ENCODE data around the gene DNAJA4. TPM values are rescaled to one million over a fixed set of nuclear protein-coding genes. Genes with fewer than 3 reads are reported as not detected.

The DNAJA4 gene
- total RNA-seq, 1 experiment from 2014 or later: not detected

DNA sequence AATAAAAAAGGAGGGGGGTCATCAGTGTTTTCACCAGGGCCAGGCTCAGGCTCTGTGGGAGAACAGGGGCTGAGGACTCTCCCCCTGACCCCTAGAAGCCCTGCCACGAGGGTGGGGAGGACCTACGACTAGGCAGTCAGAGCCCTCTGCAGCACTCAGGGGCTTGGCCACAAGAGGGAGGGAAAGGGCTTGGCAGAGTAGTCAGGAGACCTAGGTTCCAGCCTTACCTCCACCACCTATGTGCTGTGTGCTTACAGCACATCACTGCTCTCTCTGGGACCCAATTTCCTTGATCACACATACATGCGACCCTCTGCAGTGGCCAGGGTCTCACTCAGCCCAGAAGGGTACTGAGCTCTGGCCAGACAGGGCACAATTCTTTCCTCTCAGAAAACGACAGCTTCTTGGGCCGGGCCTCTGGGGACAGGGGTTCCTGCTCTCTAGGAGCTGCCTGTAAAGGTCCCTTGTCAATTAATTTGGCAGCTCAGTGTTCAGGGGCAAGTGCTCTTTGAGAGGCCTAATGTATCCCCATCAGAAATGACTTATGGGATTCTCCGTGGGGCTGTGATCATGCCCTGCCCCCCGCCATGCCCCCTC, 51.4 kb downstream of the DNAJA4 start:
- no peak for DNase-seq (ENCODE audit: low spot score)

DNA sequence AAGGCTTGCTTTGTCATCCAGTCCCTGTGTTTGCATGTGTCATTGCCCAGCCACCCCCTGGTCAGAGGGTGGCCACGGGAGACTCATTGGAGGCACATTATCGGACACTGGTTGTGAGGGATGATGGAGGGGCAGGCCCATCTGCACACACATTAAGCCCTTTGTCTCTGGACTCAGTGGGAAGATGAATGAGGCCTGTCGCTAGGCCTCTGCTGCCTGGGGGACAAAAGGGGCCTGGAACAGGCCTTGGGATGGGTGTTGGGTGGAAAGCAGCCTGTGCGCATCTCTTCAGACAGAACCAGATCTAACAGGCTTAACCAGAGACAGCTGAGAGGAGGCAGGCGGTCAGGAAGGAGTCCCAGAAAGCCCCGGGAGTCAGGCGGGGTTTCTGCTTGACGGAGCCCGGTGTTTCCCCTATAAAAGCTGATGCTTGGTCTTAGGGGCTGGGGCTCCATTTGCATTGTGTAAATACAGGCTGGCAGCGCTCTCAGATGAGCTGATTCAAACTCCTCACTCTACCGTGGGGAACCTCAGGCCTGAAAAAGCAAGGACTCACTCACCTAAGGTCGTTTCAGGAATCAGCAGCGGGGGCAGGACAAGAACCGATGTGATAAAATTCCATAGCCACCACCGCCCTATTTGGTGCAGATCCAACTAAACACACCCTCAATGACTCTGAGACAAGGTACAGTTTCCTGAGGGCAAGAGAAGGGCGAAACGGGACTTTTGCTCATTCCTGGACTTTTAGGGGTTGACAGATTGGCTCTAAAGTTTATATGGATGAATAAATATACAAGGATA, 52.1 kb downstream of the DNAJA4 start:
- DNase-seq (ENCODE audit: low spot score): no peak

DNA sequence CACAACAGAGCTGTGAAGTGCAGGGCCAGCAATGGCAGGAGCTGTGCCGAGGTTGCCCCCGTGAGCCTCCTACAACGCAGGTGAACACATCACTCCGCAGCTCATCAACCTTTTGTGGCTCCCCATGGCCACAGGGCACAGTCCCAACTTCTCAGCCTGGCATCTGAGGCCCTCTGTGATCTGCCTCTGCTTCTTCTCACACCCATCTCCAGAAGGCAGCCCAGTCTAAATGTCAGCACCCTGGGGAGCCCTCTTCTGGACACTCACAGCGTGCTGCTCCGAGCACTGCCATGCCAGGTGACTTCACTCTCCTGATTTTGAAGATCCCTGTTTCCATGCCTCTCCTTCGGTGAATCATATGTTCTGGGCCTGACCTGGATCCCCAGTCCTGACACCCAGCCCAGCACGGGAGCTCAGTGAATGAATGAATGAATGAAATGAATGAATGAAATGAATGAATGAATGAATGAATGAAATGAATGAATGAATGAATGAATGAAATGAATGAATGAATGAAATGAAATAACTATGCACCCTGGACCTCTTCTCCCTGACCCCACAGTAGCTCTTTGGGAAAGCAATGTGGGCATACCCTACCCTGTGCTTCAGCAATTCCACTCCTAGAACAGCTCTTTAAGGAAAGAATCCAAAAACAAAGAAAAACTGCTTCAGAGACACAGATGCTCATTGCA, 52.9 kb downstream of the DNAJA4 start:
- no peak for DNase-seq (ENCODE audit: low spot score)

DNA sequence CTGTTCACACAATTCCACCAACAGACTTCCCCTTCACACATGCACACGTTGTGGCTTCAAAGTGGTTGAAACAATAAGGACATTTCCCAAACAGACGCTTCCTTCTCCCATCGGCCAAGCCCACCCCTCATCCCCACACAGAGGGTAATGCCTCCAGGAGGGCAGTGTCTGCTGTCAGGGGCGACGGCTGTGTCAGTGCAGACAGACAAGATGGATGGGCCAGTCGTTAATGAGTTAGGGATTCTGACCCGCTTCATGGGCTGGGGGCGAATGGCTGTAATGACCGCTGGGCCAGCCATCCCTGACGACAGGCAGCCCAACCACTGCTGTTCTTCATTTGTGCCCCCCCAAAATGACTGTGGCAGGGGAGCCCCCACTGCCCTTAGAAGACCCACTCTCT, 55.2 kb downstream of the DNAJA4 start:
- no peak for DNase-seq (ENCODE audit: low spot score)

DNA sequence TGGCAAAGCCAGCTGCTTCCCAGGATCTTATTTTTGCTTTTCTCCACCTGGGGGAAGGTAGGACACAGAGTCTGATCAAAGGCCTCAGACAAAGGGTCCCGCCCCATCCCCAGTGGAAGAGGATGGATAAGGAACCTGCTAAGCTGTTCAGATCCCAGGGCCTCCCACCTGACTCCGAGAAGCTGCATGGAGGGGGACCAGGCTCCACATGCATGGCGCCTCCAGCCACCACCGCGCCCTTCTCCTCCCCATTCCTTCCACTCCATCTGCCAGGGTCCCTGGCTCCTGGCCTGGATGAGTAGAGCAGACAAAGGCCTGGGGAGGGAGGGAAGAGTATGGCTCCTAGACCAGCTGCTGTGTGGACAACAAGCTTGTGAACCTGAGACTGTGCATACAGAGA, 55.8 kb downstream of the DNAJA4 start:
- no peak for DNase-seq (ENCODE audit: low spot score)

DNA sequence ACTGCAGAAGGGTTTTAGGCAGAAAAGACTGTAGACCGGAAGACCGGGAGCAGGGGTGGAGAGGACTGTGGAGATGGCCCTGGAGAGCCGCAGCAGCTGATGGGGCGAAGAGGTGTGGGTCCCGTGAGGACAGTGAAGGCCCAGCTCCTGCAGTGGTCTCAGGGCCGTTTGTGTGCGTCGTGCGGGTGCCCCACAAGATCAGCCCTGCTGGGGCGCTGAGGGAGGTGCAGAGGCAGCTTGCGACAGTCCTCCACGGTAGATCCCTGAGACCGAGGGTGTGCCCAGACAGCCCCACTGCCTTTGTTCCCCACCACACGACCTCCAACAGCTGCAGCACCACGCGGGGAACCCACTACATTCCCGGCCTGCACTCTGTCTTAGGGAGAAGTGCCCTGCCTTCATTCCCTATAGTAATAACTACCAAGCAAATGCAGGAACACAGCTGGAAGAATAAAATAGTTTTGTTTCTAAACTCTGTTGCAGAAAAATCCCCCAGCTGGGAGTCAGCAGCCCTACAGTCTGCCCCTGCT, 56.7 kb downstream of the DNAJA4 start:
- no peak for DNase-seq (ENCODE audit: low spot score)

DNA sequence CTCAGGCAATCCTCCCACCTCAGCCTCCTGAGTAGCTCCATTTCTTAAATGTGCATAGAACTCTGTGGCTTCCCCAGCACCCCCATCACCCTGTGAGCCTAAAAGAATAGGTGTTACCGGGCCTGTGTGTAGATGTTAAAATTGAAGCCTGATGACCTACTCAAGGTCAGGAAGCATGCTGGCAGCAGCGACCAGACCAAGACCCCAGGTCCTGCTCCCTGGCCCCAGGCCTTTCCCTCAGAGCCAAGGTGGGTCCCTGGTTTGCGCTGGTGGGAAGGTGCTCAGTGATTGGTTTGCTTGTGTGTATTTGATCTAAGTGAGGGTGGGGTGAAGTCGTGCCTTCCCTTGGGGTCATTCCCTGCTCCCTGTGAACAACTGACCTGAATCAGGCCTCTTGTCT, 57.4 kb downstream of the DNAJA4 start:
- no peak for DNase-seq (ENCODE audit: low spot score)

DNA sequence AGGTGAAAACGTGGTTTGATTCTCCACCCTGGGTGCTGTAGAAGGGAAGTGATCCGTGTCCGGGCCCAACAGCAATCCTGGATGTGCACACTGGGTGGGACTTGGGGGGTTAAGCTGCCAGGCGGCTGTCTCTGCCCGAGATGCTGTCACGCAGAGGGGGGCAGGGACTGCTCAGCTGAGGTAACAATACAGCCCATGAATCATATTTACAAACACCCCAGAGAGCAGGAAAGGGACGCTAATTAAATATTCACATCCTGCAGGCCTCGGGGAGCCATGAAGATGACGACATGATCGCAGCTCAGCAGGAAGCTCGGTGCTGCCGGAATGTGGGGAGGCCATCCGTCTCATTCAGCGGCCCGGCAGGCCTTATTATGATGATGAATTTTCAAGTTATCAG, 57.9 kb downstream of the DNAJA4 start:
- peak; percentile 81 for DNase-seq (ENCODE audit: low spot score)

DNA sequence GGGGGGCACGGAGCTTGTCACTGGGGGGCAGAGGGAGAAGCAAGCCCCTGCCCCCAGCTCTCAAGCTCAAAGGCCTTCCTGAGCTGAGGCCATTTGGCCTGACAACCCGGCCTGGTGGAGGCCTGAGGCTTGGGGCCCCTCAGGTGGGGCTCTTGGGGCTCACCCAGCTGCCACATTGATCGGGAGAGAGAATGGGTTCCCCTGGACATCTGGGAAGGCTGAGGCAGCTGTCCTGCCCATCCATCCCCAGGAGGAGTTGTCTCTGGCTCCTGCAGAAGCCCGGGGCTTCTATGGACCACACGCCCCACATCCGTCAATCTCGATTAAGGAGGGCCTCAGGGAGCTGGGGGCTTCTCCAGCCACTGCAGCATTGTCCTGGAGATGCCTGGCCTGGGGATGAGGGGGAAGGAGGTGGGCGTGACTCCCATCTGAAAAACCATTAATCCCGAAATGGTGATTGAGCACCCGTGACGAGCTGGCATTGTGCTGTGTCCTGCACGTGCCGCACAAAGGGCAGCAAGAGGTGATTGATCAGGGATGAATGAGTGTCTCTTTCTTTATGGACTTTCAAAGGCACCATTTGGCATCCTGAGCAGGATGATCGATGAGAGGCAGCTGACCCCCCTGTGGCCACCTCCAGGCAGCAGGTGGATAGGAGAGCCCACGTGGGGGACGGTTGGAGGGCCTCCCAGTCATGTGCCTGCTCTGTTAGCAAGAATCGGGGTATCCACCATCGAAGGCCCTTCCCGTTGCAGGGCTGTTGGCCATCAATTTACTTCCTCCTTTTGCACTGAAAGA, 58.6 kb downstream of the DNAJA4 start:
- no peak for DNase-seq (ENCODE audit: low spot score)

DNA sequence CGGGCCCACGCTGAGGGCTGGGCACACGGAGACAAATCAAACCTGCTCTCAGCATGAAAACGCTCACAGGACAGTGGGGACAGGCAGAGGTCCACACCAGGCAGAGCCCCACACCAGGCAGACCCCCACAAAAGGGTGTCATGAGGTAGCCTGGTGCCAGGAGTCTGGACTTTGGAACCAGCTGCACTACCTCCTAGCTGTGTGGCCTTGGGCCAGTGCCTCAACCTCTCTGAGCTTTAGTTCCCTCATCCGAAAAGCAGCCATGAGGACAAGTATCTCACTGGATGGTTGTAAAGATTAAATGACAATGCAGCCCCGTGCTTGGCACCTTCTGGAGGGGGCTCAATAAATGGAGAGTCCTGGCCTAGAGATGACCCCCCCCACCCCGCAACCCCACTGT, 59.3 kb downstream of the DNAJA4 start:
- DNase-seq (ENCODE audit: low spot score): no peak

DNA sequence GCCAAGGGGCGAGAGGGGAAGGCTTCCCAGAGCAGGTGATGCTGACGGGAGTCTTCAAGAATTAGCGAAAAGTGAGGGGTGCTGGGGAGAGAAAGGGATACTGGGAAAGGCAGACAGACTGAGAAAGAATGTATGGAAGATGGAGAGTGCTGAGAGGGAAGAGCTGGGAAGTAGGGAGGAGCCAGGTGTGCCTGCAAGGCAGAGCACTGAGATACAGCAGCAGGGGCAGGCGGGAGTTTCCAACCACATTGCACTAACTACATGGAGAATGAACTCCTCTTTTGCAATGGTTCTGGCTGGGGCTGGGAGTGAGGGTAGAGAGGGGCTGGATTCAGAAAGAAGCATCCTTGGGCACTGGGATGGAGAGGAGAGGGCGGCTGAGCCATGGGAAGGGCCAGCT, 59.8 kb downstream of the DNAJA4 start:
- DNase-seq (ENCODE audit: low spot score): no peak

DNA sequence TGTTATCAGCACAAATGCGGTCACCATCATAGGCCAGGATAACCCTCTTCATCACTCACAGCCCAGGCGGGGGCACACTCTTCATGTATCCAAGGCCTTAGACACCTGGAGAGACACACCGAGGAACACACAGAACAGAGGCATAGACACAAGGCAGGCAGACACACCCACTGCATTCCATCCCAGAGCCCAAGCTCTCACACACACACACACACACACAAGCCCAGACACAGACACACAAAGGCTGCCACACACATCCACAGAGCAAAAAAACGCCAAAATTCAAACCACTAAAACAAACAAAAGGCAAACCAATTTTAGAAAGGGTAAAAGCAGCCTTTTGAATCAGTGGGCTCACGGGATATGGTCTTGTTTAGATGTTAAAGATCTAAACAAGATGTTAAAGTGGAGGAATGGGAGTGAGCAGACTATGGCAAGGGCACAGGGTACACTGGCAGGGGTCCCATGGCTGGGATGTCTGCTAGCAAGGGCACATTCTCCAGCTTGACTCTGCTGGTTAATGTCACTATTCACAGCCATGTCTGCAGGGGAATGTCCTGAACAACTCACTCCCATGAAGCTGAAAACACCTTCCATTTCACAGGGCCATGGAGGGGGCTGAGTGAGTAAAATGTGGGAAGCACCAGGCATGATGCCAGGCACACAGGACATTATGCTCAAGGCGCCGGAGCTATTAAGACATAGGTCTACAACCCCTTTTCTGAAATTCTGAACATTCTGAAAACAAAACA, 60.9 kb downstream of the DNAJA4 start:
- DNase-seq (ENCODE audit: low spot score): peak; percentile 29

DNA sequence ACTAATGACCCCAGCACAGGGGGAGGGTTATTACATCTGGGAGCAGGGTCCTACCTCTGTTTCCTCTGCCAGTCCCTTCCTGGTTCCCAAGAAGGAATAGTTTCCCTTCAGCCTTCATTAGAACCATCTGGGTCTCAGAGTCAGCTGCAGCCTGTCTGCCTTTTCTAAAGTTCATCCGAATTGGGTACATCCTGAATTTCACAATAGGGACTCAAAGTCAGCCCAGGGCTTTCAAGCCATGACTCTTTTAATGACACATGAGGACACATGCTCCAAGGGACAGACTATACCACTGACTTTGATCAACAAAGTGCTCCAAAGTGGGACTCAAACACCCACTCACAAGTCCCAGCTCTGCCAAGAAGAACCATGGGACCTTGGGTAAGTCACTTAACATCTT, 63.1 kb downstream of the DNAJA4 start:
- no peak for DNase-seq (ENCODE audit: low spot score)

DNA sequence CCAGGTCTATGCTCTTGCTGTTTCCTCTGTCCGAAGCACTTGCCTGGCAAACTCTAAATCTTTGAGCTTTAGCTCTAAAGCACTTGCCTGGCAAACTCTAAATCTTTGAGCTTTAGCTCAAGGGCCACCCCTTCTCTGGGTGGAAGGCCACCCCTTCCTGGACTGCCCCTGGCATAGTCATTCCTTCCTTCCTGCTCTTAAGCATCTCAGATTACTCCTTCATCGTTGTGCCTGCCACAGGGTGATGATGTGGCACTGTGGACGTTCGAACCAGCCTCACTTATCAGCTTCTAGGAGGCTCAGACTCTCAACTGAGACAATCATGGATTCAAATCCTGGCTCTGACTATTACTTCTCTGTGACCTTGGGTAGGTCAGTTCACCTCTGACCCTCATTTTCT, 65.3 kb downstream of the DNAJA4 start:
- no peak for DNase-seq (ENCODE audit: low spot score)

Other genes with a start within 250 kb of the DNAJA4 start
- gene TBC1D2B, start 186.9 kb upstream of the DNAJA4 start, total RNA-seq (2014; rRNA removed; shearing (Covaris generic)): 14.5 and 14.9 TPM in 2 replicates
- gene SH2D7, start 172.0 kb upstream of the DNAJA4 start, total RNA-seq (2014; rRNA removed; shearing (Covaris generic)): not detected in 2 replicates
- 10.7 and 14.4 TPM in 2 replicates for gene CIB2, start 133.1 kb upstream of the DNAJA4 start, total RNA-seq (2014; rRNA removed; shearing (Covaris generic))
- 66.2 and 71.5 TPM in 2 replicates for gene IDH3A, start 115.2 kb upstream of the DNAJA4 start, total RNA-seq (2014; rRNA removed; shearing (Covaris generic))
- not detected in 2 replicates for gene ACSBG1, start 30.0 kb upstream of the DNAJA4 start, total RNA-seq (2014; rRNA removed; shearing (Covaris generic))
- 71.9 and 86.4 TPM in 2 replicates for gene SKIC8, start 35.0 kb downstream of the DNAJA4 start, total RNA-seq (2014; rRNA removed; shearing (Covaris generic))
- not detected in 2 replicates for gene CRABP1, start 75.8 kb downstream of the DNAJA4 start, total RNA-seq (2014; rRNA removed; shearing (Covaris generic))
- 17.1 and 18.0 TPM in 2 replicates for gene IREB2, start 173.7 kb downstream of the DNAJA4 start, total RNA-seq (2014; rRNA removed; shearing (Covaris generic))
- 1.6 and 9.9 TPM in 2 replicates for gene HYKK, start 243.0 kb downstream of the DNAJA4 start, total RNA-seq (2014; rRNA removed; shearing (Covaris generic))